A549 treated with Mapracorat at 1 μM for 4 hours (cell line): ENCODE results near the gene OR14A2. TPM values are rescaled to one million over a fixed set of nuclear protein-coding genes. Genes with fewer than 3 reads are reported as not detected.

Experiments
- total RNA-seq: library from RNA; stranded (reverse); fragments of 200-300 nt; extraction: Qiagen RNA extraction; gene quantifications from 5 replicates; pipeline ENCODE4 v1.2.3, GENCODE V29; 2022

The OR14A2 gene
- total RNA-seq: not detected in 5 replicates

GRCh38 chr1:247748041-247748440 is at the start of gene OR14A2:
Gene OR14A2 (minus strand): TSS chr1:247748141.

GRCh38 chr1:247760456-247760855 is 12.5 kb upstream of the OR14A2 start, which contains the start of gene OR1C1:
Gene OR1C1 (minus strand): TSS chr1:247760556. CDS start chr1:247758406, 2,150 bp downstream.

GRCh38 chr1:247738315-247738714 is 9.6 kb downstream of the OR14A2 start, which contains the start of gene OR14K1:
Gene OR14K1 (plus strand): TSS chr1:247738615. CDS start chr1:247738615, 0 bp downstream.

GRCh38 chr1:247716546-247716945 is 31.4 kb downstream of the OR14A2 start, which contains the start of gene OR6F1:
Gene OR6F1 (minus strand): TSS chr1:247716646. CDS start chr1:247712755, 3,891 bp downstream.

DNA sequence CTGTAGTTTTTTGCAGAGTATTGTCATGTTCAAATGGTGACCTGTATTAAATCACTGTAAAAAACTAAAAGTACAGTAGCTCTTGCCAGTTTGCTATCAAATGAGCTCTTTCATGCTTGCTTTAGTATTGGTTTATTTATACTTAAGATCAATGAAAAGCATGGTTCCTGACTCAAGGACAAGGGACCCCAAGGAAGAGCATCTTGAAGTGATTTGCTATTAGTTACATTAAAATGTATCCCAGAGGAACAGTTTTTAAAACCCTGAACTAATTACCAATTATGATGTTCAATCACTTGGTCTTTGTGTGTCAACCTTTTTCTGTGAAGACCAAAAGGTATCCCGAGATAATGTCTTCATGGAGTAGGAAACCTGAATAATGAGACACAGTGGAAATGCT is 68.3 kb downstream of the OR14A2 start, which contains the start of gene OR13G1:
OR13G1 (minus strand) TSS at position 101 of the 400 bp plus-strand sequence. CDS start 6,698 bp downstream, outside the sequence.

Other genes starting within 250 kb of the OR14A2 start
- not detected in 5 replicates for gene OR2C3, start 211.7 kb downstream of the OR14A2 start, total RNA-seq
- gene GCSAML, start 199.0 kb downstream of the OR14A2 start, total RNA-seq: not detected in 5 replicates
- gene OR2G2, start 159.8 kb downstream of the OR14A2 start, total RNA-seq: not detected in 5 replicates
- gene OR2G3, start 142.6 kb downstream of the OR14A2 start, total RNA-seq: not detected in 5 replicates
- not detected in 5 replicates for gene OR13G1, start 68.4 kb downstream of the OR14A2 start, total RNA-seq
- gene OR6F1, start 31.5 kb downstream of the OR14A2 start, total RNA-seq: not detected in 5 replicates
- not detected in 5 replicates for gene OR14K1, start 9.5 kb downstream of the OR14A2 start, total RNA-seq
- not detected in 5 replicates for gene OR1C1, start 12.4 kb upstream of the OR14A2 start, total RNA-seq
- gene OR14A16, start 76.0 kb upstream of the OR14A2 start, total RNA-seq: not detected in 5 replicates
- not detected in 5 replicates for gene OR11L1, start 93.8 kb upstream of the OR14A2 start, total RNA-seq
- gene TRIM58, start 109.0 kb upstream of the OR14A2 start, total RNA-seq: not detected in 5 replicates
- not detected in 5 replicates for gene OR2W3, start 147.4 kb upstream of the OR14A2 start, total RNA-seq
- gene OR2T8, start 172.1 kb upstream of the OR14A2 start, total RNA-seq: not detected in 5 replicates
- gene OR2AJ1, start 176.7 kb upstream of the OR14A2 start, total RNA-seq: not detected in 5 replicates
- gene OR2L8, start 200.7 kb upstream of the OR14A2 start, total RNA-seq: not detected in 5 replicates
- not detected in 5 replicates for gene OR2AK2, start 217.1 kb upstream of the OR14A2 start, total RNA-seq